ENCODE results near the gene POFUT2.

The POFUT2 gene

GRCh38 chr21:45225741-45226327 is 61.9 kb downstream of the POFUT2 start:
- no peak for DNase-seq (ENCODE audit: low read depth in 1 of 2, low spot score in 1 of 2)
- in situ Hi-C loops (cut with HindIII; ENCODE audit: low pct_unique_long_range_greater_than_20kb, low sequenced_read_pairs): no loop called here

GRCh38 chr21:45225041-45225740 is 62.5 kb downstream of the POFUT2 start:
- TF ChIP-seq JUND (IDR thresholded peaks at IDR 0.05; ENCODE audit: low read depth): no peak
- in situ Hi-C loops (cut with HindIII; ENCODE audit: low pct_unique_long_range_greater_than_20kb, low sequenced_read_pairs): no loop called here
- no peak for DNase-seq (ENCODE audit: low read depth in 1 of 2, low spot score in 1 of 2)

More at GRCh38 chr21:45225741-45226327, 61.9 kb downstream of the POFUT2 start:
- TF ChIP-seq JUND (IDR thresholded peaks at IDR 0.05; ENCODE audit: low read depth): no peak

- TF ChIP-seq JUND (IDR thresholded peaks at IDR 0.05; ENCODE audit: low read depth): no peak
- in situ Hi-C loops (cut with HindIII; ENCODE audit: low pct_unique_long_range_greater_than_20kb, low sequenced_read_pairs): no loop called here
- DNase-seq (ENCODE audit: low read depth in 1 of 2, low spot score in 1 of 2): no peak
These were observed 63.3 kb downstream of the POFUT2 start for GRCh38 chr21:45224189-45224938.

GRCh38 chr21:45223236-45224185 is 64.2 kb downstream of the POFUT2 start:
- in situ Hi-C loops (cut with HindIII; ENCODE audit: low pct_unique_long_range_greater_than_20kb, low sequenced_read_pairs): no loop called here
- no peak for TF ChIP-seq JUND (IDR thresholded peaks at IDR 0.05; ENCODE audit: low read depth)
- no peak for DNase-seq (ENCODE audit: low read depth in 1 of 2, low spot score in 1 of 2)

- TF ChIP-seq JUND (IDR thresholded peaks at IDR 0.05; ENCODE audit: low read depth): no peak
- DNase-seq (ENCODE audit: low read depth in 1 of 2, low spot score in 1 of 2): no peak
- in situ Hi-C loops (cut with HindIII; ENCODE audit: low pct_unique_long_range_greater_than_20kb, low sequenced_read_pairs): no loop called here
These were observed 65.7 kb downstream of the POFUT2 start for GRCh38 chr21:45222001-45222400.

GRCh38 chr21:45220714-45221490 is 66.8 kb downstream of the POFUT2 start:
- DNase-seq (ENCODE audit: low read depth in 1 of 2, low spot score in 1 of 2): no peak
- TF ChIP-seq JUND (IDR thresholded peaks at IDR 0.05; ENCODE audit: low read depth): no peak
- in situ Hi-C loops (cut with HindIII; ENCODE audit: low pct_unique_long_range_greater_than_20kb, low sequenced_read_pairs): no loop called here

GRCh38 chr21:45220071-45220481 is 67.6 kb downstream of the POFUT2 start:
- DNase-seq (ENCODE audit: low read depth in 1 of 2, low spot score in 1 of 2): no peak
- in situ Hi-C loops (cut with HindIII; ENCODE audit: low pct_unique_long_range_greater_than_20kb, low sequenced_read_pairs): no loop called here
- TF ChIP-seq JUND (IDR thresholded peaks at IDR 0.05; ENCODE audit: low read depth): no peak

- no peak for TF ChIP-seq JUND (IDR thresholded peaks at IDR 0.05; ENCODE audit: low read depth)
- in situ Hi-C loops (cut with HindIII; ENCODE audit: low pct_unique_long_range_greater_than_20kb, low sequenced_read_pairs): no loop called here
- DNase-seq (ENCODE audit: low read depth in 1 of 2, low spot score in 1 of 2): no peak
These were observed 68.2 kb downstream of the POFUT2 start for GRCh38 chr21:45219517-45219916.

- no peak for TF ChIP-seq JUND (IDR thresholded peaks at IDR 0.05; ENCODE audit: low read depth)
- in situ Hi-C loops (cut with HindIII; ENCODE audit: low pct_unique_long_range_greater_than_20kb, low sequenced_read_pairs): no loop called here
- DNase-seq (ENCODE audit: low read depth in 1 of 2, low spot score in 1 of 2): no peak
These were observed 70.7 kb downstream of the POFUT2 start for GRCh38 chr21:45217010-45217409.

- TF ChIP-seq JUND (IDR thresholded peaks at IDR 0.05; ENCODE audit: low read depth): no peak
- in situ Hi-C loops (cut with HindIII; ENCODE audit: low pct_unique_long_range_greater_than_20kb, low sequenced_read_pairs): no loop called here
These were observed 72.5 kb downstream of the POFUT2 start for GRCh38 chr21:45215213-45215612.

More at GRCh38 chr21:45215213-45215612, 72.5 kb downstream of the POFUT2 start:
- no peak for DNase-seq (ENCODE audit: low read depth in 1 of 2, low spot score in 1 of 2)
